H1 (cell line): ENCODE measurements around the gene CACNA1F. TPM values are rescaled to one million over a fixed set of nuclear protein-coding genes. Genes with fewer than 3 reads are reported as not detected.

Experiments used
- HDAC2 ChIP-seq, 2 experiments: fragments of 300-600 bp in 1 of 2; sonication (generic) in 1 of 2; IDR thresholded peaks; 2 replicates each; pipeline ENCODE4 v1.6.1; 2011 to 2012; ENCODE audit warnings: low read depth in 2 of 2, low read length in 2 of 2, mild to moderate bottlenecking in 2 of 2, moderate library complexity in 2 of 2, borderline replicate concordance in 1 of 2, inconsistent platforms in 1 of 2
- RAD21 ChIP-seq, 2 experiments: IDR thresholded peaks in 1 of 2; conservative IDR thresholded peaks in 1 of 2; 2 replicates each; pipeline ENCODE4 v1.6.1; 2011; ENCODE audit warnings: low read depth in 2 of 2, low read length in 2 of 2, improper control_type of control experiment in 1 of 2, inconsistent platforms in 1 of 2, mild to moderate bottlenecking in 1 of 2, moderate library complexity in 1 of 2
- polyA plus RNA-seq, 7 experiments: library from polyadenylated mRNA; depleted of rRNA in 3 of 7; stranded (reverse) in 5 of 7; unstranded in 2 of 7; fragments of >200 nt in 5 of 7; fragments of 200-250 nt in 2 of 7; gene quantifications; 1 replicate in 5 of 7; 2 replicates in 1 of 7; 4 replicates in 1 of 7; pipeline versions ENCODE4 v1.2.1 to v1.2.3, GENCODE V29; 2011 to 2013; ENCODE audit warnings: missing spikeins in 2 of 7, mixed read lengths in 2 of 7
- total RNA-seq: library from RNA; stranded (reverse); fragmentation: NEBNext Ultra II Directional; extraction: Animal tissue kit (Norgen Biotek cat#: 25700); gene quantifications from 2 replicates; pipeline ENCODE4 v1.2.1, GENCODE V29; 2021
- TF ChIP-seq, protein P1 (sequence below), 3 experiments: IDR thresholded peaks; 1 replicate in 2 of 3; 2 replicates in 1 of 3; pipeline versions ENCODE4 v1.5.1 to v1.6.1; 2011; ENCODE audit warnings: low read length in 3 of 3, mild to moderate bottlenecking in 3 of 3, inconsistent platforms in 2 of 3, low read depth in 1 of 3, moderate library complexity in 1 of 3; ENCODE audit not compliant: insufficient read depth in 1 of 3; ENCODE audit errors: control extremely low read depth in 1 of 3
- TF ChIP-seq, protein P2 (sequence below): IDR thresholded peaks from 2 replicates; pipeline ENCODE4 v1.6.1; 2012; ENCODE audit warnings: inconsistent platforms

Gene CACNA1F
- total and polyA plus RNA-seq, 2 of the 8 experiments (the other 6 are each of a cell fraction or from before 2014, with no cell fraction given): 0.59 to 0.84 TPM

DNA sequence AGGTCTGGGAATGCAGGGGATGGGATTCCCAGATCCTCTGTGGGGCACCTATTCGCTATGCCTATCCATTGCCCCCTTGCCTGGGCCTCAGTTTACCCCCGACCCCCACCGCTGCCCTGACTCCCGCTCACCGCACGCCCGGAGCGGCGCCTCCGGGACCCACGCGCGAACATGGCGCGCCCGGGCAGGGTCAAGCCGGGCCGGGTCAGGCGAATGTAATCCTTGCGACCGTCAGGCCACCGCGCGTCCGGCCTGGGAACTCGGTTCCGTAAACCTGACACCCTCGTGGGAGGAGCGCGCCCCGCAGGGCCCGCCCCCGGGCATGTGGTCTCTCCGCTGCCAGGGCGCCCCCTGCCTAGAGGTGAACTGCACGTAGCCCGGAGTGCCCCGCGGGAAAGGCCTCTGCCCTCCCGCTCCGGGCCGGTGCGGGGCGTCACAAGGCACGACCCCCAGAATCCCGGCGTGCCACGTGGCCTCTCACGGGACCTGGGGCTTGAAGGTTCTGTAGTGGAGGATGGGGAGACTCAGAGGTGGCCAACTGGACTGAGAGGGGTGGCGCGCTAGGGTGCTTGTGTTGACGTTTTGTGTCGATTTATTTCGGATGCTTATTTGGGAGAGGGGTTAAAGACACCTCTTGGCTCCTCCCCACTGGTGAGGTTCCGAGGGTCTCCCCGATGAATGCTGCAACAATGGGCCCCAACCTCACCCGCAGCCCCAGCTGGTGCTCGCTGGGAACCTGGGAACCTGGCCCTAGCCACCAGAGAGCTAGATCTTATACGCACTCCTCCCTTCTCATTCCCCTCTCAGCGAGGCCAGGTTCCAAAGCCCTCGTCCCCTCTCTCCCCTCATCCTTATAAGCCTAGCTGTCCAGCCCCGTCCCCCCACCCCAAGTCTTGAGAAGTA, 46.8 kb downstream of the CACNA1F start, which contains the start of gene PRICKLE3 (continued):
- TF ChIP-seq, protein P1, sequence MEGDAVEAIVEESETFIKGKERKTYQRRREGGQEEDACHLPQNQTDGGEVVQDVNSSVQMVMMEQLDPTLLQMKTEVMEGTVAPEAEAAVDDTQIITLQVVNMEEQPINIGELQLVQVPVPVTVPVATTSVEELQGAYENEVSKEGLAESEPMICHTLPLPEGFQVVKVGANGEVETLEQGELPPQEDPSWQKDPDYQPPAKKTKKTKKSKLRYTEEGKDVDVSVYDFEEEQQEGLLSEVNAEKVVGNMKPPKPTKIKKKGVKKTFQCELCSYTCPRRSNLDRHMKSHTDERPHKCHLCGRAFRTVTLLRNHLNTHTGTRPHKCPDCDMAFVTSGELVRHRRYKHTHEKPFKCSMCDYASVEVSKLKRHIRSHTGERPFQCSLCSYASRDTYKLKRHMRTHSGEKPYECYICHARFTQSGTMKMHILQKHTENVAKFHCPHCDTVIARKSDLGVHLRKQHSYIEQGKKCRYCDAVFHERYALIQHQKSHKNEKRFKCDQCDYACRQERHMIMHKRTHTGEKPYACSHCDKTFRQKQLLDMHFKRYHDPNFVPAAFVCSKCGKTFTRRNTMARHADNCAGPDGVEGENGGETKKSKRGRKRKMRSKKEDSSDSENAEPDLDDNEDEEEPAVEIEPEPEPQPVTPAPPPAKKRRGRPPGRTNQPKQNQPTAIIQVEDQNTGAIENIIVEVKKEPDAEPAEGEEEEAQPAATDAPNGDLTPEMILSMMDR (IDR thresholded peaks at IDR 0.05; ENCODE audit: control extremely low read depth in 1 of 3, insufficient read depth in 1 of 3, low read depth in 1 of 3, low read length in 3 of 3): peak in 2 of 3 experiments; percentile 19 to 32; a peak in 2 of 4 replicates
- TF ChIP-seq RAD21 (IDR thresholded peaks at IDR 0.05 in 1 of 2, conservative IDR thresholded peaks at IDR 0.05 in 1 of 2; ENCODE audit: low read depth in 2 of 2, low read length in 2 of 2) (0 out of 4 replicates have a peak, but pooled peaks of 1 of the 2 experiments have one; percentile 5), HDAC2 (IDR thresholded peaks at IDR 0.05; ENCODE audit: borderline replicate concordance in 1 of 2, low read depth in 2 of 2, low read length in 2 of 2) (0 out of 4 replicates have a peak, but pooled peaks of 1 of the 2 experiments have one; percentile 9)
- TF ChIP-seq, protein P2, sequence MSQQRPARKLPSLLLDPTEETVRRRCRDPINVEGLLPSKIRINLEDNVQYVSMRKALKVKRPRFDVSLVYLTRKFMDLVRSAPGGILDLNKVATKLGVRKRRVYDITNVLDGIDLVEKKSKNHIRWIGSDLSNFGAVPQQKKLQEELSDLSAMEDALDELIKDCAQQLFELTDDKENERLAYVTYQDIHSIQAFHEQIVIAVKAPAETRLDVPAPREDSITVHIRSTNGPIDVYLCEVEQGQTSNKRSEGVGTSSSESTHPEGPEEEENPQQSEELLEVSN: peak; percentile 78
